SK-N-SH (cell line): ENCODE measurements around the gene LCE1D. TPM values are rescaled to one million over a fixed set of nuclear protein-coding genes. Genes with fewer than 3 reads are reported as not detected.

Source experiments
- CTCF ChIA-PET: fragments of 300-600, 350-600 bp; formaldehyde crosslinking; extraction: SDS; loops from one replicate; lab custom pipeline; 2021; lab: Yijun Ruan, JAX
- POLR2A ChIA-PET: fragments of 350-600 bp; sonication (Branson Sonifier 250); formaldehyde crosslinking; extraction: SDS; loops from one replicate; lab custom pipeline; 2020; ENCODE audit warnings: antibody characterized with exemption, inconsistent platforms; lab: Yijun Ruan, JAX
- DNase-seq: peaks from one replicate; pipeline ENCODE4 v3.0.0; 2012
- H2AFZ ChIP-seq: fragments of 200-600 bp; sonication (generic); 2 replicates; pipeline ENCODE4 v1.8.1; 2016; ENCODE audit warnings: antibody characterized with exemption, mild to moderate bottlenecking, low read depth
- H3F3A ChIP-seq: fragments of 200-600 bp; sonication (generic); replicated peaks from 2 replicates; pipeline ENCODE3; 2016; ENCODE audit warnings: antibody characterized with exemption, mild to moderate bottlenecking; ENCODE audit not compliant: insufficient read depth
- H3K27ac ChIP-seq, 2 experiments: fragments of 200-500 bp in 1 of 2; fragments of 200-600 bp in 1 of 2; sonication (Bioruptor generic) in 1 of 2; sonication (generic), shearing (Covaris generic) in 1 of 2; 2 replicates each; pipeline versions ENCODE4 v1.5.1 to v1.6.1; 2014 to 2016; ENCODE audit warnings: low read depth in 2 of 2, inconsistent platforms in 1 of 2, low read length in 1 of 2, mild to moderate bottlenecking in 1 of 2, mixed read lengths in 1 of 2
- H3K27me3 ChIP-seq: fragments of 200-600 bp; sonication (generic), shearing (Covaris generic); 2 replicates; pipeline ENCODE4 v1.6.1; 2016; ENCODE audit warnings: mixed run types; ENCODE audit not compliant: insufficient read depth
- H3K36me3 ChIP-seq, 2 experiments: fragments of 200-500 bp in 1 of 2; fragments of 200-600 bp in 1 of 2; sonication (Bioruptor generic) in 1 of 2; sonication (generic) in 1 of 2; replicated peaks in 1 of 2; 2 replicates each; pipeline versions ENCODE3 to v1.5.1; 2014 to 2016; ENCODE audit warnings: low read length in 1 of 2, mild to moderate bottlenecking in 1 of 2; ENCODE audit not compliant: insufficient read depth in 2 of 2, control insufficient read depth in 1 of 2
- H3K4me1 ChIP-seq, 2 experiments: fragments of 200-500 bp in 1 of 2; fragments of 200-600 bp in 1 of 2; sonication (Bioruptor generic) in 1 of 2; sonication (generic), shearing (Covaris generic) in 1 of 2; 2 replicates each; pipeline versions ENCODE4 v1.5.1 to v1.6.1; 2014 to 2016; ENCODE audit warnings: low read depth in 1 of 2, low read length in 1 of 2, mixed run types in 1 of 2; ENCODE audit not compliant: insufficient read depth in 2 of 2, control insufficient read depth in 1 of 2
- H3K4me2 ChIP-seq: fragments of 200-600 bp; sonication (generic), shearing (Covaris generic); 2 replicates; pipeline ENCODE4 v1.6.1; 2017; ENCODE audit warnings: mixed run types
- H3K4me3 ChIP-seq, 2 experiments: fragments of 200-500 bp in 1 of 2; fragments of 200-600 bp in 1 of 2; sonication (Bioruptor generic) in 1 of 2; sonication (generic), shearing (Covaris generic) in 1 of 2; 2 replicates each; pipeline versions ENCODE4 v1.5.1 to v1.8.1; 2014 to 2016; ENCODE audit warnings: low read depth in 2 of 2, inconsistent platforms in 1 of 2, low read length in 1 of 2, mild to moderate bottlenecking in 1 of 2, mixed read lengths in 1 of 2, moderate library complexity in 1 of 2
- H3K79me2 ChIP-seq: fragments of 200-600 bp; sonication (generic); 2 replicates; pipeline ENCODE4 v1.8.1; 2017; ENCODE audit warnings: mild to moderate bottlenecking; ENCODE audit not compliant: insufficient read depth
- H3K9ac ChIP-seq: fragments of 200-600 bp; sonication (generic); 2 replicates; pipeline ENCODE4 v1.6.1; 2017; ENCODE audit warnings: mixed run types
- H3K9me2 ChIP-seq: fragments of 200-600 bp; sonication (generic); 2 replicates; pipeline ENCODE4 v1.6.1; 2017; ENCODE audit warnings: mixed run types
- H3K9me3 ChIP-seq: fragments of 200-600 bp; sonication (generic); 2 replicates; pipeline ENCODE4 v1.6.1; 2017; ENCODE audit warnings: mixed run types, mild to moderate bottlenecking, moderate library complexity
- H4K20me1 ChIP-seq: fragments of 200-600 bp; sonication (generic); 2 replicates; pipeline ENCODE4 v1.6.1; 2017; ENCODE audit warnings: mild to moderate bottlenecking, mixed run types; ENCODE audit not compliant: insufficient read depth
- CHD2 ChIP-seq: fragments of 150-350 bp; IDR thresholded peaks from 2 replicates; pipeline ENCODE4 v1.6.1; 2018; ENCODE audit warnings: low read length; ENCODE audit not compliant: partially characterized antibody
- CTCF ChIP-seq: fragments of 200-600 bp; sonication (generic); IDR thresholded peaks from 2 replicates; pipeline ENCODE4 v1.6.1; 2017; ENCODE audit warnings: antibody characterized with exemption, mild to moderate bottlenecking, moderate library complexity
- ELF1 ChIP-seq: IDR thresholded peaks from 2 replicates; pipeline ENCODE4 v1.4.0; 2012
- EP300 ChIP-seq, 2 experiments: IDR thresholded peaks; 2 replicates each; pipeline versions ENCODE4 v1.4.0 to v1.6.1; 2012; ENCODE audit warnings: borderline replicate concordance in 1 of 2, low read depth in 1 of 2, low read length in 1 of 2
- EZH2phosphoT487 ChIP-seq: fragments of 200-600 bp; sonication (generic); IDR thresholded peaks from 2 replicates; pipeline ENCODE4 v1.6.1; 2017; ENCODE audit warnings: low read depth, mixed run types, mild to moderate bottlenecking, antibody characterized with exemption, moderate library complexity, borderline replicate concordance
- FOSL2 ChIP-seq: IDR thresholded peaks from 2 replicates; pipeline ENCODE4 v1.4.0; 2012; ENCODE audit warnings: low read depth, mild to moderate bottlenecking, moderate library complexity, borderline replicate concordance
- FOXJ3 ChIP-seq: sonication (generic); formaldehyde crosslinking; IDR thresholded peaks from 2 replicates; pipeline ENCODE4 v1.5.1; 2020; ENCODE audit warnings: mild to moderate bottlenecking, missing genetic modification reagents
- GABPA ChIP-seq: IDR thresholded peaks from 2 replicates; pipeline ENCODE4 v1.4.0; 2012; ENCODE audit warnings: low read depth, mild to moderate bottlenecking
- GATA2 ChIP-seq: sonication (generic); formaldehyde crosslinking; IDR thresholded peaks from 2 replicates; pipeline ENCODE4 v1.5.0; 2020; ENCODE audit warnings: mild to moderate bottlenecking, missing genetic modification reagents
- JUND ChIP-seq: IDR thresholded peaks from 2 replicates; pipeline ENCODE4 v1.4.0; 2012
- NRF1 ChIP-seq: IDR thresholded peaks from 2 replicates; pipeline ENCODE4 v1.6.1; 2012; ENCODE audit warnings: low read depth, mild to moderate bottlenecking, low read length
- RAD21 ChIP-seq: IDR thresholded peaks from 2 replicates; pipeline ENCODE4 v1.6.1; 2012; ENCODE audit warnings: mild to moderate bottlenecking, low read length
- RCOR1 ChIP-seq: fragments of 150-350 bp; IDR thresholded peaks from 2 replicates; pipeline ENCODE4 v1.6.1; 2017; ENCODE audit warnings: antibody characterized with exemption, low read length
- SIN3A ChIP-seq: IDR thresholded peaks from 2 replicates; pipeline ENCODE4 v1.6.1; 2012; ENCODE audit warnings: low read depth, mild to moderate bottlenecking, low read length, moderate library complexity, borderline replicate concordance
- TAF1 ChIP-seq: IDR thresholded peaks from 2 replicates; pipeline ENCODE4 v1.6.1; 2012; ENCODE audit warnings: low read depth, mild to moderate bottlenecking, low read length, moderate library complexity, borderline replicate concordance
- TCF12 ChIP-seq: IDR thresholded peaks from 2 replicates; pipeline ENCODE4 v1.4.0; 2012
- USF2 ChIP-seq: fragments of 150-350 bp; IDR thresholded peaks from 2 replicates; pipeline ENCODE4 v1.6.1; 2017; ENCODE audit warnings: antibody characterized with exemption, low read length, low read depth, borderline replicate concordance
- YY1 ChIP-seq: IDR thresholded peaks from 2 replicates; pipeline ENCODE4 v1.4.0; 2012; ENCODE audit warnings: low read depth, mild to moderate bottlenecking
- WGBS: methylation state at CpG from one replicate; pipeline ENCODE4 v1.1.6; 2017; ENCODE audit warnings: low lambda C conversion rate; 5-methylcytosine and 5-hydroxymethylcytosine counted together
- polyA plus RNA-seq, 3 experiments: library from polyadenylated mRNA; depleted of rRNA; stranded (reverse); fragments of >200 nt; gene quantifications; 2 replicates each; pipeline ENCODE4 v1.2.3, GENCODE V29; 2012
- TF ChIP-seq, protein P1 (sequence below): IDR thresholded peaks from 2 replicates; pipeline ENCODE4 v1.4.0; 2012; ENCODE audit warnings: low read depth, borderline replicate concordance

Gene LCE1D
- polyA plus RNA-seq, 1 of the 3 experiments (the other 2 are of a cell fraction), result not detected

GRCh38 chr1:152768847-152769533 is 27.5 kb upstream of the LCE1D start:
- TF ChIP-seq, protein P1, sequence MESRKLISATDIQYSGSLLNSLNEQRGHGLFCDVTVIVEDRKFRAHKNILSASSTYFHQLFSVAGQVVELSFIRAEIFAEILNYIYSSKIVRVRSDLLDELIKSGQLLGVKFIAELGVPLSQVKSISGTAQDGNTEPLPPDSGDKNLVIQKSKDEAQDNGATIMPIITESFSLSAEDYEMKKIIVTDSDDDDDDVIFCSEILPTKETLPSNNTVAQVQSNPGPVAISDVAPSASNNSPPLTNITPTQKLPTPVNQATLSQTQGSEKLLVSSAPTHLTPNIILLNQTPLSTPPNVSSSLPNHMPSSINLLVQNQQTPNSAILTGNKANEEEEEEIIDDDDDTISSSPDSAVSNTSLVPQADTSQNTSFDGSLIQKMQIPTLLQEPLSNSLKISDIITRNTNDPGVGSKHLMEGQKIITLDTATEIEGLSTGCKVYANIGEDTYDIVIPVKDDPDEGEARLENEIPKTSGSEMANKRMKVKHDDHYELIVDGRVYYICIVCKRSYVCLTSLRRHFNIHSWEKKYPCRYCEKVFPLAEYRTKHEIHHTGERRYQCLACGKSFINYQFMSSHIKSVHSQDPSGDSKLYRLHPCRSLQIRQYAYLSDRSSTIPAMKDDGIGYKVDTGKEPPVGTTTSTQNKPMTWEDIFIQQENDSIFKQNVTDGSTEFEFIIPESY, result no peak
- no peak for TF ChIP-seq CHD2
- TF ChIP-seq EZH2phosphoT487, result no peak
- TF ChIP-seq RCOR1, result no peak
- TF ChIP-seq FOXJ3 (CRISPR knock-in tag), result no peak
- TF ChIP-seq JUND, result no peak
- no peak for TF ChIP-seq GATA2 (CRISPR knock-in tag)
- no peak for TF ChIP-seq YY1
- TF ChIP-seq TCF12, result no peak
- no peak for TF ChIP-seq NRF1
- TF ChIP-seq EP300 (IDR thresholded peaks at IDR 0.05; ENCODE audit: borderline replicate concordance in 1 of 2, low read depth in 1 of 2, low read length in 1 of 2), result no peak
- no peak for TF ChIP-seq FOSL2
- no peak for TF ChIP-seq CTCF
- TF ChIP-seq TAF1, result no peak
- no peak for TF ChIP-seq ELF1
- TF ChIP-seq GABPA, result no peak
- no peak for TF ChIP-seq SIN3A
- no peak for TF ChIP-seq RAD21
- TF ChIP-seq USF2, result no peak
- Histone ChIP-seq H3K9me3 (no peaks in the 10 kb centered on the region), H3K79me2 (no peaks in the 10 kb centered on the region), H3K4me1 (no peaks in the 10 kb centered on the region), H3K27ac (no peak overlapping the region), H3K9ac (no peak overlapping the region), H2AFZ (no peak overlapping the region), H4K20me1 (no peaks in the 10 kb centered on the region), H3K4me2 (no peak overlapping the region), H3K4me3 (no peak overlapping the region), H3K9me2 (no peaks in the 10 kb centered on the region), H3F3A (no peaks in the 10 kb centered on the region), H3K27me3 (no peaks in the 10 kb centered on the region), H3K36me3 (no peaks in the 10 kb centered on the region)
- DNase-seq, result no peak
- 3% methylated on average over 8 of the region's 8 CpGs for WGBS
- CTCF ChIA-PET, result no interaction called here
- POLR2A ChIA-PET, result no interaction called here
